GM19452 (cell line): Measurements from ENCODE around the gene OR2T1.
"Not testable (repeated sequence)": the region's sequence is repeated elsewhere in the genome, so short reads cannot be mapped to it uniquely, and the experiment has no call there.

Source experiments
- ATAC-seq: cut with Tn5 transposase; IDR thresholded peaks from one replicate; pipeline ENCODE4 v1.9.1; 2021; ENCODE audit not compliant: unreplicated experiment

Gene OR2T1, protein sequence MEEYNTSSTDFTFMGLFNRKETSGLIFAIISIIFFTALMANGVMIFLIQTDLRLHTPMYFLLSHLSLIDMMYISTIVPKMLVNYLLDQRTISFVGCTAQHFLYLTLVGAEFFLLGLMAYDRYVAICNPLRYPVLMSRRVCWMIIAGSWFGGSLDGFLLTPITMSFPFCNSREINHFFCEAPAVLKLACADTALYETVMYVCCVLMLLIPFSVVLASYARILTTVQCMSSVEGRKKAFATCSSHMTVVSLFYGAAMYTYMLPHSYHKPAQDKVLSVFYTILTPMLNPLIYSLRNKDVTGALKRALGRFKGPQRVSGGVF

DNA sequence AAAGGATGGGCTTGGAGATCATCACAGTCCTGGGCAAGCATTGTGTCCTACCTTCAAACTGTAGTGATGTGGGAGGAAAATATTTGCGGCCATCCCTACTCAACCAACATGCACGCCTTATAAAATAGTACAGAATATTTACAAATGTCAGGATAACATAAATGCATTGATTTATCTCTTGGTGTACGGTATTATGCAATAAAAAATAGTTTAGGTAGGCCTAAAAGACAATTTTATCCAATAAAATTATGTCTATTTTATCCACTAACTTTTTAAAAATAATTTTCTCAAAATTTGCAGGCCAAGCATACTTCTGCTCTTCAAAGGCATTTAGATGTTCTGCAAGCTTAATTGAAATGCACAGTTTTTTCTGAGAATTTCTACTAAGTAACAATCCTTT, at the start of gene OR2T1:
TSS of gene OR2T1 (plus strand) at position 301 of the 400 bp plus-strand sequence. CDS start 3,100 bp downstream, outside the sequence.
- no peak for ATAC-seq

DNA sequence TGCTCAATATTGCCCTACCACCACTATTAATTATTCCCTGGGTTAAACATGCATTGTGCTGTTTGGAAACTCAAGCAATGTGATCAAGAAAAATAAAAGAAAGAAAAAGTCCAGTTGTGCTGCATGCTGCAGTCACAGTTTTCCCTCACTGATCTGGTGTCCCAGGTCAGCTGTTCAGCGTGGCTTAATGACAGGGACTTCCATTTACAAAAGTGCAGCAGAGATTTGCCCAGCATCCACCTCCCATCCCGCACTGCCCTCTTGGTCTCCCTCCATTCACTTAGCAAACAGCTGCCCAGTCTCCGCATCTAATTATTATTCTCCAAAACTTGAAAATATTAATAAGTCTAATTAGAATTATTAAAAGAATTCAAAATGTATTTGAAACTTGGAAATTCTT, 43.4 kb upstream of the OR2T1 start:
- no peak for ATAC-seq

DNA sequence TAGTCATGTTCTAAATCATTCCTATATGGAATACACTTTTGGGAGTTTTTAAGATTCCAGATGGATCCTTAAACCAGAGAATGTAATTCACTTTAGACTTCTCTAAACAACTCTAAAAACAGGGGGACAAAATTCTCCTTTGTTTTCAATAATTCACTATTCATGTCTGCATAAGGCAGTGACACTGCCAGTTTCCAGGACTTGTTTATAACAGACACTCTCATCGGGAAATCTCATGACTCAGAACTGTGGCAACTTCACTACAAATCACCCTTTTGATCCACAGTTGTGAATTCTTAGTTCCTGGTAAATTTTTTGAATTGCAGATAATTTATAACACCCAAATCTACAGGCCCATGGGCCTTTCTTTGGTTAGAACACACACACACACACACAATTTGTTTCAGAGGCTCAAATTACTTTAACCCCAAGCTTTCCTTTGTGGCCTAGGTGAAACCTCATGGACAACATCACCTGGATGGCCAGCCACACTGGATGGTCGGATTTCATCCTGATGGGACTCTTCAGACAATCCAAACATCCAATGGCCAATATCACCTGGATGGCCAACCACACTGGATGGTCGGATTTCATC, 41.6 kb upstream of the OR2T1 start, which contains the start of gene OR2T4:
TSS of gene OR2T4 (plus strand) at position 545 of the 595 bp plus-strand sequence. CDS start at position 545, 0 bp downstream.
- ATAC-seq: no peak

DNA sequence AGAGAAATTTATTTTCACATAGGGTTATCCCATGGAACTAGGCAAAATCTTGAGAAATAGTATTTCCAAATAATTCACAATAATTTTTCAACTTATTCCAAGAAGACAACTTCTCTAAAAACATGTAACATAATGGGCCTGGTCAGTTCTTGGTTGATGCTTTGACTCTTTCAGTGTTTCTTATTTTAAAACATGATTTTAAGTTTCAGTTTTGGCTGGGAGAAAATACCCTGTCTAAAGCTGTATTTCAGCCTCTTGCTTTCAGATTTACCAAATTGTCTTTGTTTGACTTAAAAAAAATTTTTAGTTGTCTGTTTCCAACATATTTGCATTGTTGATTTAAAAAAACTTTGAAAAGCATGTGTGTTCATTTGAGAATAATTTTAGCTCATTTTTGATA, 36.2 kb upstream of the OR2T1 start:
- ATAC-seq: no peak

GRCh38 chr1:248372394-248372793, 30.5 kb upstream of the OR2T1 start:
- ATAC-seq: no peak

DNA sequence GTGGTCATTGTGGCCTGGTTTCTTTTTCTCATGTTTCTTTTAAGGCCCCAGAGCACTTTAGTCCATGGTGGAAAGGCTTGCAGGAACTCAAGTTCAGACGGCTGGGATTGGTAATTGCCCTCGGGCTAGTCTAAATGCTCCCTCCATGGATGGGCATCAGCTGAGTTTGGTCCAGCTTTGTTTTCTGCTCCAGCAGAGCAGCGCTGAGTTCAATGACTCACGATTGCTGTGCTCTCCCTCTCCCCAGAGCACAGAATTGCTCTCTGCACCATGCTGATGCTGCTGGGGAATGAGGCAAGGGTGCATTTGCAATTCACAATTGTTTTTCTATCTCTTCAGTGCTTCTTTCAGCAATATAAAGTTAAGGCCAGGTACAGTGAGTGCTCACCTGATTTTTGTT, 29.1 kb upstream of the OR2T1 start:
- ATAC-seq: no peak

GRCh38 chr1:248375446-248375845, 27.4 kb upstream of the OR2T1 start, which contains the start of gene OR2T6:
Gene OR2T6, plus strand, starts transcription at chr1:248375746. Its CDS starts 11,863 bp downstream, at chr1:248387609.
- ATAC-seq: no peak

DNA sequence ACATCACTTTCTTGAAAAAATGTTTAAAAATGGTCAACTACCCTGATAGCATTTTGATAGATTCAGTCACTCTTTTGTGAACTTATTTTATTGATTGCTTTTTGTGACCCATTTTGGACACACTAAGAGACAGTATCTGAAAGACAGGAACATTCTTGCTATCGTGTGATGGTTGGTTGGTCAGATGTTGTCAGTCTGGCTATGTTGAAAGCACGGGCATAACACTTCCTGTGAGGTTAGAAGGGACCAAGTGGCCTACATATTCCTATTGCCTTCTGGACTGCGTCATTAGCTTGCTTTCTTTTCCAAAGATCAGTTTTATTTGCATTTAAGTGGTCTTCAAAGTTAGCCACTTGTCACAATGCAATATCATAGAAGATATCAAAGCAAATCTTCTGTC, 25.9 kb upstream of the OR2T1 start:
- ATAC-seq: no peak

DNA sequence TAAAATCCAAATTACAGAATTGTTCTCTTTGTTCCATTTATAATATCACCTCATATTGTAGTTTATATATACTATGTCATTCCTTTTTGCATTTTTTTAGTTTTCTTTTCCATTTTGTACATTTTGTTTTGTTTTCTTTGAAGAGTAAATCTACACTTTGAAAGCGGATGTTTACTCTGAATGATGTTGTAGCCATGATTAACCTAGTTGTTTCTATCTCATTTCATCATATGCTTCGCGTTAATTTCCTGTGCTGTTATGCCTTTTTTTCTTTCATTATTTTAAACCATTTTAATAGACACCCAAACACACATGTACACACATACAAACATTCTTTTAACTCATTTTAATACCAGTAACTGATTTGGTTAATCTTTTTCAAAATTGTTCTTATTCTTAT, 22.0 kb upstream of the OR2T1 start:
- no peak for ATAC-seq

DNA sequence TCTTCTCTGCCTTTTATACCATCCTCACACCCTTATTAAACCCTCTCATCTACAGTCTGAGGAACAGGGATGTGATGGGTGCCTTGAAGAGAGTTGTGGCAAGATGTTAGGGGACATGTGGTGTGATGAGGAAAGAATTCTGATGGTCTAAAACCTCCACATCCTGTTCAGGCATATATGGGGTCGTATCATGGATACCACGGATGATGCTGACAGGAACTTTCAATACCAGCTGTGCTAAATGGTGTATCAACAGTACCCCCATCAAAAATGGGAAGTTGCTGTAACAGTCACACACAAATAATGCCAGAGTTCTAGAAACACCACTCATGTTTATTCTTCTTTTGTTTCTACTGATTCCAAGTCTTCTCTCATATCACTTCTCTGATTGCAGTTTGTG, 14.4 kb upstream of the OR2T1 start:
- no peak for ATAC-seq

GRCh38 chr1:248393050-248393449, 9.8 kb upstream of the OR2T1 start:
- ATAC-seq: no peak

DNA sequence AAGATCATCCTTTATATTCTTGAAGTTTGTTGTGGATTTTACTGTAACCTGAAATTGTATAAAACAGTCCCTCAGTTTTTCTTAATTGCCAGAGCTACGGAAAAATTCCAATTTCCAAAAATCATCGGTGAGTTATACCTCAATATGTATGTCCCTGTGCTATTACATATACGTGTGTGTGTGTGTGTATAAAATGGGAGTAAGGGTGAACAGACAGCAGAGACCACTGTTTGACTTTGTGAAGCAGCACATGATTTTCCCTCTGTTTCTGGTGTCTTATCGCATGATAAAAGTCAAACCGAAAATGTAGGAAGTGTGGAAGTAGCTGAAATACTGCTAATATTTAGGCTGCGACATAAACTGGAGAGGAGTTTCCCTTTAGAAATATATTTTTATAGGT, 1.2 kb downstream of the OR2T1 start:
- no peak for ATAC-seq

GRCh38 chr1:248406721-248407692, 4.2 kb downstream of the OR2T1 start:
- ATAC-seq: no peak

GRCh38 chr1:248416226-248416625, 13.4 kb downstream of the OR2T1 start:
- ATAC-seq: no peak

DNA sequence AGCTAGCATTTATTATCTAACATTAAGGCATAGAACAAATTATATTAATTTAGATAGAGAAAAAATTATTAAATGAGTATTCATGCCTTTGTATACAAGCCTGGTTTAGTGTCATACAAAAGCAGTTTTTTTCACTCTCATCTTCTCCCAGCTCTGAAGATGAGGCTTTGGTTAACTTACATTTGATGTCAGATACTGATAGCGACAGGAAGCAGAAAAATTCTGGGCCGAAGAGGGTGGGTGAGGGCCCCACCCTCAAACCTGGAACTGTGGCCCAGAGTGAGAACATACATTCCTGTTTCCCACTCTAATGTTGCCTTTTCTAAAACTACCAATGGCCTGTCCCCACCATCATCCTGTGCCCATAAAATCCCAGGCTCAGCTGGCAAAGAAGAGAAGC, 15.0 kb downstream of the OR2T1 start:
- no peak for ATAC-seq

DNA sequence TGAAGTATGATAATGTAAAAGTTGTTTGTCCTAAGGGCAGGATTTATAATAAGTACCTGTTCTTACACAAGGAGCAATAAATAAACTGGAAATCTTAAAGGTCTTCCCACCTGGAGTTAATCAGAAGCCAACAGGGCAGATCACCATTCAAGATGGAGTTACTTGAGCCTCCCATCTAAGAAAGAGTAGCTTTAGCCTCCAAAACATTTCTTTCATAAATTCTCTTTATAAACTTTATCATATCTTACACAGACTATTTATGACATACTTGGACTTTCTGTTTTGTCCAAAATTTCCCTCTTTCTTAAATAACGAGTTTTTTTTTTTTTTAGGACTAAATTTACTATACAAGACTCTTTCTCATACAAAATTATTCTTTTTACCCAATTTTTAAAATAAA, 18.5 kb downstream of the OR2T1 start:
- no peak for ATAC-seq

DNA sequence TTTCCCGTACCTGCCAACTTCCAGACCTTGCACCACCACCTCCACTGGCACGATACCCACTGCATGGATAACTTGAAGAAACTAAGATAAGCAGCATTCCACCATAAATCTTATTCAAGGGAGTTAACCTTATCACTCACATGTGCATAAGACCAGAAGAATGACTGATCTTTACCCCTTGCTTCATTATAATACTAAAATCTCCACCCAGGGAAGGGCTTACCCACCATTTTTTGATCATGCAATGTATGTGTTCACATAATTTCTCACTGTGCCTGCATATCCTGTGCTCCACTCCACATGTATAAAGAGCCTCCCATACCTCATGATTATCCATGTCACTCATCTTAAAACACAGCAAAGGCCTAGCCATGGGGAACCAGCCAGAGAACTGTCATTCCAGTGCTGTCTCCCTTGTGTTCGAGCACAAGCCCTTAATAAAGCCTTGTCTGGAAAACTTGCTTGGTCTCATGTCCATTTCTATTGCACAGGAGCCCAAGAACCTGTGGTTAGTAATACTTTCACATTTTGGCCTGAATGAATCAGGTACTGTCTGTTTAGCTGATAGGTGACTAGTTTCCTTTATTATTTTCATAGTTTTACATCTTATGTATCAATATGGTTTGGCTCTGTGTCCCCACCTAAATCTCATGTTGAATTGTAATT, 24.8 kb downstream of the OR2T1 start:
- ATAC-seq: peak; percentile 77

GRCh38 chr1:248428192-248428533, 25.3 kb downstream of the OR2T1 start:
- ATAC-seq: peak; percentile 93

- ATAC-seq: not testable (repeated sequence)
Measured at GRCh38 chr1:248431683-248432082, 28.8 kb downstream of the OR2T1 start.

DNA sequence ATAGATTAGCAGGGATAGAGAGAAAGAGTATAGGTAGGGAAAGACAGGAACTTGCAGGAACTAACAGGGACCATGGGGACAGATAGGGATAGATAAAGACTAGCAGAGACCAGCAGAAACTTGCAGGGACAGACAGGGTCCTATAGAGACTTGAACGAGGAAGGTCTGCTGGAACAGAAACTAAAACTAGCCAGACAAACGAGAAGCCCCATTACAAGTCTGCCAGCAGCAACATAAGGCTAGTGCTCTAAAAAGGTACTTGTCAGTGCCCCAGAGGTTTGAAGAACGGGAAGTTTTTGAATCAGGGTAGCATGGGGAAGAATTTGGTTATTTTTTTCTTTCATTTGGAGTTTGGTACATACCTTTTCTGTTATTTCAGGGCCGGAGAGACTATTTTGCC, 29.4 kb downstream of the OR2T1 start:
- ATAC-seq: not testable (repeated sequence)
